Tibial nerve (tissue), 4 donors: ENCODE results near the gene POU6F1. TPM values are rescaled to one million over a fixed set of nuclear protein-coding genes. Genes with fewer than 3 reads are reported as not detected.

Source experiments
- DNase-seq, 2 donors: peaks; one replicate each; pipeline ENCODE4 v3.0.0-alpha.2; 2019; ENCODE audit warnings: low spot score in 2 of 2
- H3K27ac ChIP-seq, 4 donors: fragments of 200-600 bp; sonication (generic) in 3 of 4; one replicate each; pipeline ENCODE4 v1.5.1; 2017 to 2019; ENCODE audit warnings: mild to moderate bottlenecking in 1 of 4
- H3K27me3 ChIP-seq, 2 donors: fragments of 200-600 bp; sonication (generic) in 1 of 2; one replicate each; pipeline versions ENCODE4 v1.5.1 to v1.6.0; 2017 to 2019
- H3K36me3 ChIP-seq, 3 donors: fragments of 200-600 bp; sonication (generic); one replicate each; pipeline ENCODE4 v1.5.1; 2018 to 2019
- H3K4me1 ChIP-seq, 4 donors: fragments of 200-600 bp; sonication (generic) in 3 of 4; one replicate each; pipeline ENCODE4 v1.5.1; 2017 to 2019
- H3K4me3 ChIP-seq, 4 donors: fragments of 200-600 bp; sonication (generic) in 3 of 4; one replicate each; pipeline ENCODE4 v1.5.1; 2017 to 2019; ENCODE audit warnings: mild to moderate bottlenecking in 1 of 4, moderate library complexity in 1 of 4
- H3K9me3 ChIP-seq, 4 donors: fragments of 200-600 bp; sonication (generic) in 3 of 4; one replicate each; pipeline ENCODE4 v1.5.1; 2017 to 2019
- CTCF ChIP-seq, 5 experiments: fragments of 200-600 bp in 3 of 5; fragments of 450-650 bp in 2 of 5; sonication (generic) in 3 of 5; IDR thresholded peaks; one replicate each; pipeline ENCODE4 v1.5.1; 2016 to 2019; ENCODE audit warnings: antibody characterized with exemption in 5 of 5, mild to moderate bottlenecking in 3 of 5, moderate library complexity in 2 of 5
- EP300 ChIP-seq, 2 donors: sonication (generic); formaldehyde crosslinking; IDR thresholded peaks; one replicate each; pipeline ENCODE4 v1.6.1; 2017; ENCODE audit warnings: antibody characterized with exemption in 2 of 2, mild to moderate bottlenecking in 1 of 2
- POLR2A ChIP-seq, 2 donors: fragments of 450-650 bp; IDR thresholded peaks; one replicate each; pipeline ENCODE4 v1.6.1; 2017; ENCODE audit warnings: antibody characterized with exemption in 2 of 2, mild to moderate bottlenecking in 2 of 2, moderate library complexity in 2 of 2
- WGBS, 2 donors: methylation state at CpG; one replicate each; pipeline ENCODE4 v1.1.5; 2018; 5-methylcytosine and 5-hydroxymethylcytosine counted together
- total RNA-seq, 4 donors: library from RNA; depleted of rRNA; stranded (reverse); fragments of >200 nt; gene quantifications; one replicate each; pipeline ENCODE4 v1.1.0, GENCODE V29; 2016

The POU6F1 gene
- total RNA-seq, 4 donors from 2014 or later: 14.4 to 27.5 (median 21.9) TPM

GRCh38 chr12:51189790-51190355, 28.0 kb downstream of the POU6F1 start:
- TF ChIP-seq POLR2A (IDR thresholded peaks at IDR 0.05): no peak
- H3K4me3 ChIP-seq: no peak overlapping the region
- H3K36me3 ChIP-seq: peaks cover 0 to 54% (median 14%) of the 10 kb centered on the region in 3 donors
- no peak for DNase-seq
- H3K27me3 ChIP-seq: no peaks in the 10 kb centered on the region
- H3K9me3 ChIP-seq: no peaks in the 10 kb centered on the region
- peaks cover 0 to 6% (median 0%) of the 10 kb centered on the region in 4 donors for H3K4me1 ChIP-seq
- 91 to 93% methylated on average over 14 of the region's 14 CpGs for WGBS, 2 donors
- H3K27ac ChIP-seq: no peak overlapping the region

GRCh38 chr12:51188359-51189051, 29.4 kb downstream of the POU6F1 start:
- WGBS, 2 donors: 81 to 82% methylated on average over 14 of the region's 14 CpGs
- H3K9me3 ChIP-seq: no peaks in the 10 kb centered on the region
- no peak for DNase-seq
- no peaks in the 10 kb centered on the region for H3K27me3 ChIP-seq
- H3K36me3 ChIP-seq: peaks cover 0 to 43% (median 14%) of the 10 kb centered on the region in 3 donors
- no peak overlapping the region for H3K4me3 ChIP-seq
- peaks cover 0 to 6% (median 0%) of the 10 kb centered on the region in 4 donors for H3K4me1 ChIP-seq
- no peak overlapping the region for H3K27ac ChIP-seq
- no peak for TF ChIP-seq CTCF (IDR thresholded peaks at IDR 0.05)
- no peak for TF ChIP-seq EP300 (IDR thresholded peaks at IDR 0.05)
- TF ChIP-seq POLR2A (IDR thresholded peaks at IDR 0.05): no peak

- Histone ChIP-seq H3K27me3 (no peaks in the 10 kb centered on the region), H3K27ac (no peak overlapping the region), H3K4me3 (no peak overlapping the region), H3K36me3 (peaks cover 0 to 33% (median 13%) of the 10 kb centered on the region in 3 donors), H3K9me3 (no peaks in the 10 kb centered on the region), H3K4me1 (peaks cover 0 to 6% (median 0%) of the 10 kb centered on the region in 4 donors)
- TF ChIP-seq EP300 (IDR thresholded peaks at IDR 0.05) (no peak), CTCF (IDR thresholded peaks at IDR 0.05) (no peak), POLR2A (IDR thresholded peaks at IDR 0.05) (no peak)
- WGBS, 2 donors: 68 to 72% methylated on average over 5 of the region's 5 CpGs
- DNase-seq: no peak
These were observed 30.4 kb downstream of the POU6F1 start for GRCh38 chr12:51187370-51187987.

- WGBS, 2 donors: 47 to 73% methylated on average over 3 of the region's 3 CpGs
- H3K4me3 ChIP-seq: no peak overlapping the region
- no peak overlapping the region for H3K27ac ChIP-seq
- no peak for DNase-seq
- no peak for TF ChIP-seq CTCF (IDR thresholded peaks at IDR 0.05)
- no peak for TF ChIP-seq EP300 (IDR thresholded peaks at IDR 0.05)
- TF ChIP-seq POLR2A (IDR thresholded peaks at IDR 0.05): no peak
- no peaks in the 10 kb centered on the region for H3K9me3 ChIP-seq
- H3K4me1 ChIP-seq: peaks cover 0 to 6% (median 0%) of the 10 kb centered on the region in 4 donors
- H3K36me3 ChIP-seq: peaks cover 0 to 24% (median 8%) of the 10 kb centered on the region in 3 donors
- H3K27me3 ChIP-seq: no peaks in the 10 kb centered on the region
These were observed 31.3 kb downstream of the POU6F1 start for GRCh38 chr12:51186465-51187085.

- H3K4me1 ChIP-seq: peaks cover 0 to 6% (median 0%) of the 10 kb centered on the region in 4 donors
- peaks cover 0 to 11% (median 4%) of the 10 kb centered on the region in 3 donors for H3K36me3 ChIP-seq
- H3K27ac ChIP-seq: no peak overlapping the region
- no peak for TF ChIP-seq POLR2A (IDR thresholded peaks at IDR 0.05)
- no peak for TF ChIP-seq EP300 (IDR thresholded peaks at IDR 0.05)
- TF ChIP-seq CTCF (IDR thresholded peaks at IDR 0.05): no peak
- 80 to 83% methylated on average over 6 of the region's 6 CpGs for WGBS, 2 donors
- no peak for DNase-seq
- H3K27me3 ChIP-seq: no peaks in the 10 kb centered on the region
- H3K9me3 ChIP-seq: no peaks in the 10 kb centered on the region
- no peak overlapping the region for H3K4me3 ChIP-seq
These were observed 32.6 kb downstream of the POU6F1 start for GRCh38 chr12:51185171-51185717.
